C4-2B (cell line): ENCODE results near the gene RHNO1.

Source experiments
- ZFX ChIP-seq: fragments of 450-650 bp; IDR thresholded peaks from 2 replicates; pipeline ENCODE4 v1.6.1; 2017
- TF ChIP-seq, protein P1 (sequence below): fragments of 450-650 bp; conservative IDR thresholded peaks from 2 replicates; pipeline ENCODE4 v1.5.1; 2017; ENCODE audit warnings: mild to moderate bottlenecking

GRCh38 chr12:2835691-2836403 lies 41.2 kb upstream of the RHNO1 start:
- TF ChIP-seq, protein P1, sequence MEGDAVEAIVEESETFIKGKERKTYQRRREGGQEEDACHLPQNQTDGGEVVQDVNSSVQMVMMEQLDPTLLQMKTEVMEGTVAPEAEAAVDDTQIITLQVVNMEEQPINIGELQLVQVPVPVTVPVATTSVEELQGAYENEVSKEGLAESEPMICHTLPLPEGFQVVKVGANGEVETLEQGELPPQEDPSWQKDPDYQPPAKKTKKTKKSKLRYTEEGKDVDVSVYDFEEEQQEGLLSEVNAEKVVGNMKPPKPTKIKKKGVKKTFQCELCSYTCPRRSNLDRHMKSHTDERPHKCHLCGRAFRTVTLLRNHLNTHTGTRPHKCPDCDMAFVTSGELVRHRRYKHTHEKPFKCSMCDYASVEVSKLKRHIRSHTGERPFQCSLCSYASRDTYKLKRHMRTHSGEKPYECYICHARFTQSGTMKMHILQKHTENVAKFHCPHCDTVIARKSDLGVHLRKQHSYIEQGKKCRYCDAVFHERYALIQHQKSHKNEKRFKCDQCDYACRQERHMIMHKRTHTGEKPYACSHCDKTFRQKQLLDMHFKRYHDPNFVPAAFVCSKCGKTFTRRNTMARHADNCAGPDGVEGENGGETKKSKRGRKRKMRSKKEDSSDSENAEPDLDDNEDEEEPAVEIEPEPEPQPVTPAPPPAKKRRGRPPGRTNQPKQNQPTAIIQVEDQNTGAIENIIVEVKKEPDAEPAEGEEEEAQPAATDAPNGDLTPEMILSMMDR = no peak
- no peak for TF ChIP-seq ZFX
